KMS-11 (cell line): ENCODE data around the gene CCDC28A.
"Not testable (repeated sequence)": the region's sequence is repeated elsewhere in the genome, so short reads cannot be mapped to it uniquely, and the experiment has no call there.

Experiments used
- H2AFZ ChIP-seq: fragments of 200-600 bp; sonication (generic); 2 replicates; pipeline ENCODE4 v1.6.1; 2016; ENCODE audit warnings: antibody characterized with exemption, mixed run types, low read depth
- H3K27ac ChIP-seq: fragments of 200-600 bp; sonication (generic); 2 replicates; pipeline ENCODE4 v1.6.1; 2016; ENCODE audit warnings: mild to moderate bottlenecking, mixed run types
- H3K27me3 ChIP-seq: fragments of 200-600 bp; sonication (generic); 2 replicates; pipeline ENCODE4 v1.6.1; 2017; ENCODE audit warnings: mild to moderate bottlenecking, low read depth, mixed run types, moderate library complexity; ENCODE audit not compliant: insufficient read depth
- H3K36me3 ChIP-seq: fragments of 200-600 bp; sonication (generic); 2 replicates; pipeline ENCODE4 v1.6.1; 2017; ENCODE audit warnings: mild to moderate bottlenecking, mixed run types; ENCODE audit not compliant: insufficient read depth
- H3K4me1 ChIP-seq: fragments of 200-600 bp; sonication (generic); 2 replicates; pipeline ENCODE4 v1.6.1; 2016; ENCODE audit warnings: mild to moderate bottlenecking, low read depth, mixed run types; ENCODE audit not compliant: poor library complexity, severe bottlenecking
- H3K4me2 ChIP-seq: fragments of 200-600 bp; sonication (generic); 2 replicates; pipeline ENCODE4 v1.7.0; 2016; ENCODE audit warnings: mild to moderate bottlenecking, mixed run types
- H3K4me3 ChIP-seq: fragments of 200-600 bp; sonication (generic); IDR thresholded peaks from 2 replicates; pipeline ENCODE4 v1.6.1; 2017; ENCODE audit warnings: low read depth, low read length, mixed read lengths; ENCODE audit not compliant: insufficient read depth
- H3K79me2 ChIP-seq: fragments of 200-600 bp; sonication (generic); 2 replicates; pipeline ENCODE4 v1.6.1; 2016; ENCODE audit warnings: low read depth, mixed run types; ENCODE audit not compliant: insufficient read depth
- H3K9ac ChIP-seq: fragments of 200-600 bp; sonication (generic); 2 replicates; pipeline ENCODE4 v1.6.1; 2016; ENCODE audit warnings: mild to moderate bottlenecking, mixed run types
- H4K20me1 ChIP-seq: fragments of 200-600 bp; sonication (generic); 2 replicates; pipeline ENCODE4 v1.6.1; 2016; ENCODE audit warnings: mild to moderate bottlenecking, mixed run types; ENCODE audit not compliant: insufficient read depth
- TF ChIP-seq, protein P1 (sequence below): fragments of 200-600 bp; sonication (generic); conservative IDR thresholded peaks from 2 replicates; pipeline ENCODE4 v1.6.1; 2017; ENCODE audit warnings: low read depth, mild to moderate bottlenecking, antibody characterized with exemption, low read length, moderate library complexity, mixed read lengths

Gene CCDC28A

DNA sequence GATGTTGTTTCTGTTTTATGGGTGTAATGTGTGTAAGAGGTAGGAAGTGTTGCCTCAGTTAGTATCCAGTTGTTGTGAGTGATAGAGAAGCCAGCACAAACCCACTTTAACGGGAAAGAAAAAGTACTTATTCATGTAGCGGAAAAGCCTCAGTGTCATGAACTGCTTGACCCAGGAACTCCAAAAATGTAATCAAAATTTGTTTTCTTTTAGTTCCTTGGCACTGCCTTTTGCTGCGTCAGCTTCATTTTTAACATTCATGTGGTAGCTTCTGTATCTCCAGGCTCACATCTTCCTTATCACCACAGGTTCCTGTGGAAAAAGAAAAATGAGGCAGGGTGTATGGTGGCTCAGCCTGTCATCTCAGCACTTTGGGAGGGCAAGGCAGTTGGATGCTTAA is 46.4 kb upstream of the CCDC28A start:
- peaks cover 6% of the 10 kb centered on the region for H3K4me1 ChIP-seq
- TF ChIP-seq, protein P1, sequence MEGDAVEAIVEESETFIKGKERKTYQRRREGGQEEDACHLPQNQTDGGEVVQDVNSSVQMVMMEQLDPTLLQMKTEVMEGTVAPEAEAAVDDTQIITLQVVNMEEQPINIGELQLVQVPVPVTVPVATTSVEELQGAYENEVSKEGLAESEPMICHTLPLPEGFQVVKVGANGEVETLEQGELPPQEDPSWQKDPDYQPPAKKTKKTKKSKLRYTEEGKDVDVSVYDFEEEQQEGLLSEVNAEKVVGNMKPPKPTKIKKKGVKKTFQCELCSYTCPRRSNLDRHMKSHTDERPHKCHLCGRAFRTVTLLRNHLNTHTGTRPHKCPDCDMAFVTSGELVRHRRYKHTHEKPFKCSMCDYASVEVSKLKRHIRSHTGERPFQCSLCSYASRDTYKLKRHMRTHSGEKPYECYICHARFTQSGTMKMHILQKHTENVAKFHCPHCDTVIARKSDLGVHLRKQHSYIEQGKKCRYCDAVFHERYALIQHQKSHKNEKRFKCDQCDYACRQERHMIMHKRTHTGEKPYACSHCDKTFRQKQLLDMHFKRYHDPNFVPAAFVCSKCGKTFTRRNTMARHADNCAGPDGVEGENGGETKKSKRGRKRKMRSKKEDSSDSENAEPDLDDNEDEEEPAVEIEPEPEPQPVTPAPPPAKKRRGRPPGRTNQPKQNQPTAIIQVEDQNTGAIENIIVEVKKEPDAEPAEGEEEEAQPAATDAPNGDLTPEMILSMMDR: no peak
- no peaks in the 10 kb centered on the region for H3K27me3 ChIP-seq
- no peaks in the 10 kb centered on the region for H4K20me1 ChIP-seq
- H3K79me2 ChIP-seq: no peaks in the 10 kb centered on the region
- no peak overlapping the region for H3K4me3 ChIP-seq
- no peak overlapping the region for H3K9ac ChIP-seq
- H3K36me3 ChIP-seq: no peaks in the 10 kb centered on the region
- no peak overlapping the region for H3K4me2 ChIP-seq
- H3K27ac ChIP-seq: no peak overlapping the region
- no peak overlapping the region for H2AFZ ChIP-seq

DNA sequence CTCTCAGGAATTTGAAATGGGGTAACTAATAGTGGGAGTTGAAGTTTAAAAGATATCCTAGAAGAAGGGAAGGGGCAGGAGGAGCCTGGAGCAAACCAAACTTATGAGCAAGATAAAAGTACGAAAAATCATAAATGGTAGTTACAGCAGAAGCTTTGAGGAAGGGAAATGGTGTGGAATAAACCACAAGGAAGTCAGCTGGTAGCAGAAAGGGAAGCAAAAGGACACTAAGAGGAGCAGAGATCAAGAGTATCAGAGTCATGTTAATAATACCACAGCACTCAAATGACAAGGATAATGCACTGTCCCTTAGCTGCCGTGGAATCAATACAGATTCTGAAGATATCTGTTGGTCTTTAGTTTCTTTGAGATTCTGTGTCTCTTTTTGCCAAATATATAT is 44.9 kb upstream of the CCDC28A start:
- TF ChIP-seq, protein P1: no peak
- Histone ChIP-seq H4K20me1 (no peaks in the 10 kb centered on the region), H3K4me1 (no peaks in the 10 kb centered on the region), H3K4me2 (no peak overlapping the region), H3K9ac (no peak overlapping the region), H2AFZ (no peak overlapping the region), H3K4me3 (no peak overlapping the region), H3K79me2 (no peaks in the 10 kb centered on the region), H3K27ac (no peak overlapping the region), H3K27me3 (no peaks in the 10 kb centered on the region), H3K36me3 (no peaks in the 10 kb centered on the region)

DNA sequence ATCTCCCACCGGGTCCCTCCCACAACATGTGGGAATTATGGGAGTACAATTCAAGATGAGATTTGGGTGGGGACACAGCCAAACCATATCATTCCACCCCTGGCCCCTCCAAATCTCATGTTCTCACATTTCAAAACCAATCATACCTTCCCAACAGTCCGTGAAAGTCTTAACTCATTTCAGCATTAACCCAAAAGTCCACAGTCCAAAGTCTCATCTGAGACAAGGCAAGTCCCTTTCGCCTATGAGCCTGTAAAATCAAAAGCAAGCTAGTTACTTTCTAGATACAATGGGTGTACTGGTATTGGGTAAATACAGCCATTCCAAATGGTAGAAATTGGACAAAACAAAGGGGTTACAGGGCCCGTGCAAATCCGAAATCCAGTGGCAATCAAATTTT is 43.5 kb upstream of the CCDC28A start:
- H3K4me2 ChIP-seq, H3K4me1 ChIP-seq, H3K27me3 ChIP-seq, H3K4me3 ChIP-seq, H3K9ac ChIP-seq, H3K27ac ChIP-seq, H2AFZ ChIP-seq, H4K20me1 ChIP-seq, H3K79me2 ChIP-seq, H3K36me3 ChIP-seq: not testable (repeated sequence)

DNA sequence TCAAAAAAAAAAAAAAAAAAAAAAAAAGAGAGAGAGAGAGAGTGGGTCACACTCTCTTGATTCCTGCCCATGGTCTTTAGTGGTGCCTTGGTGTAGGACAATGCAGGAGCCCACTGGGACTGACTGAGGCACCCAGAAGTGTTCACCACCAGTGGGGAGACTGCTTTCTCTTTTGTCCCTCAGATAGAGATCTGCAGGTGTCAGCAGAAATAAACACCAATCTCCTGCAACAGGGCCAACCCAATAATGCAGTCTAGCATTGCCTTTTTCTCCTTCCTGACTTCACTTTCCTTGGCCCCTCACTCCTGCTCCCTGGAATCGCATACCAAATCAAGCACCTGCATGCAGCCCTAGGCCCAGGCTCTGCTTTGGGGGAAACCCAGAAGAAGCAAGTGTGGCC is 39.0 kb upstream of the CCDC28A start:
- H2AFZ ChIP-seq: no peak overlapping the region
- no peaks in the 10 kb centered on the region for H4K20me1 ChIP-seq
- H3K4me2 ChIP-seq: no peak overlapping the region
- H3K9ac ChIP-seq: no peak overlapping the region
- TF ChIP-seq, protein P1: no peak
- no peaks in the 10 kb centered on the region for H3K79me2 ChIP-seq
- H3K4me1 ChIP-seq: no peaks in the 10 kb centered on the region
- no peaks in the 10 kb centered on the region for H3K36me3 ChIP-seq
- no peaks in the 10 kb centered on the region for H3K27me3 ChIP-seq
- no peak overlapping the region for H3K4me3 ChIP-seq
- no peak overlapping the region for H3K27ac ChIP-seq

DNA sequence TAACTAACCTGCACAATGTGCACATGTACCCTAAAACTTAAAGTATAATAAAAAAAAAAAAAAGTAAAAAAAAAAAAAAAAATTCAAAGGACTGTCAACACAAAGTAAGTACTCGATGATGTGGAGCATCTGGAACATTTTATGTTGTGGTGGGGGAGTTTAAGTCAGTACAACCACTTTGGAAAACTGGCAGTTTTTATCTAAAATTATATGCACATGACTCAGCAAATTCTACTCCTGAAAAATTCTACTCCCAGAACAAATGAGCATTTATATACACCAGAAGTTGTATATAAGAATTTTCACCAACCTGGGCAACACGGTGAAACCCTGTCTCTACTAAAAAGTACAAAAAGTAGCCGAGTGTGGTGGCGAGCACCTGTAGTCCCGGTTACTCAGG is 36.9 kb upstream of the CCDC28A start:
- H3K36me3 ChIP-seq: no peaks in the 10 kb centered on the region
- H3K27me3 ChIP-seq: no peaks in the 10 kb centered on the region
- TF ChIP-seq, protein P1: no peak
- no peak overlapping the region for H3K4me2 ChIP-seq
- H3K4me1 ChIP-seq: no peaks in the 10 kb centered on the region
- H3K9ac ChIP-seq: no peak overlapping the region
- H3K4me3 ChIP-seq: no peak overlapping the region
- no peaks in the 10 kb centered on the region for H4K20me1 ChIP-seq
- no peak overlapping the region for H3K27ac ChIP-seq
- H2AFZ ChIP-seq: no peak overlapping the region
- no peaks in the 10 kb centered on the region for H3K79me2 ChIP-seq
